GM10847 (cell line): ENCODE data around the gene CFAP77.

Experiments
- POLR2A ChIP-seq: IDR thresholded peaks from 2 replicates; pipeline ENCODE4 v1.6.1; 2011; ENCODE audit not compliant: insufficient read length; ENCODE audit errors: extremely low read depth

Gene CFAP77

DNA sequence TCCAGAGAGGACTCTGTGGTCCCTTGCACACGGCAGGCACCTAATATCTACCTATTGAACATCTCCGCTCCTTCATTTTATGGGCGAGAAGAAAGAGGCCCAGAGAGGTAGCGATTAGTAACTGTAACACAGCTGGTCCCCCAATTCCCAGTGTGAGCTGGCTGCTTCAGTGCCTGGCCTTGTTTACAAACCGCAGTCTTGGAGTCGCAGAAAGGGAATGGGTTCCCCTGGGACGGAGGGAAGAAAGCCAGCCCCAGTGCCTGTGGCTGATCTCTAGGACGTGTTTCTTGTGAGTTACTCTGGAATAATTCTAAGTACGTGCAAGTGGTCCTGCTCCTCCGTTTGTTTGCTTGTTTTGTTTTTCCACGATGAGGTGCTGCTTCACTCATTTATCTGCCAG lies 52.0 kb downstream of the CFAP77 start:
- TF ChIP-seq POLR2A: no peak

DNA sequence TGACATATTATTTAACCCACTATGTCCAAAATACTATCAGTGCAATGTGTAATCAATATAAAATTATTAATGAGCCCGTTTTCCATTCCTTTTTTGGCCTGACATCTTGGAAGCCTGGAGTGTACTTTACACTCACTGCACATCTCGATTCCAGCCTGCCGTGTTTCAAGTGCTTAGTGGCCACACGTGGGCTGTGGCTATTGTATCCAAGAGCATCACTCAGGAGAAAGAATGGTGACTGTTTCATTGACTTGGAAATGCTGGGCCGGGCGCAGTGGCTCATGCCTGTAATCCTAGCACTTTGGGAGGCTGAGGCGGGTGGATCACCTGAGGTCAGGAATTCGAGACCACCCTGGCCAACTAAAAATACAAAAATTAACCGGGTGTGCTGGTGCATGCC lies 54.5 kb downstream of the CFAP77 start:
- TF ChIP-seq POLR2A: no peak

DNA sequence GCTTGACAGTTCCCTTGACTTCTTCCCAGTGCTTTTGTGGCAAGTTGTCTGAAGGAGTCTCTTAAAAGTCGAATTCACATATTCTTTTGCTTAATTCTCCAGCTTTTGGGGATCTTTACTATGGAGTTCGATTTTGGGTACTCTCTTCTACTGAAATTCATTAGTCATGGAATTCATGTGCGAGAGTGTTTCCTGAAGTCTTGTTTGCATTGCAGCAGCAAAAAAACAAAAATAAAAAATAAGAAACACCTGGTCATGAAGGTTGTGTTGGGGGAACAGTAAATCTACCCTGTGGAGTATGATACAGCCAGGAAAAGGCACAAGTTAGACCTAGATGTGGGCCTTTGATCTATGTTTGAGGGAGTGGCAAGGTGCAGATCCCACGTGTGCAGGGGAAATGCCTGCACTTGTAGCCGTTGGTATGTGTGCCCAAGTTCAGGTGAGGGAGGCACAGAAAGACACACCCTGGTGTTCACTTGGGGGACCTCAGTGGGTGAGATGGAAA lies 55.2 kb downstream of the CFAP77 start:
- TF ChIP-seq POLR2A: no peak

DNA sequence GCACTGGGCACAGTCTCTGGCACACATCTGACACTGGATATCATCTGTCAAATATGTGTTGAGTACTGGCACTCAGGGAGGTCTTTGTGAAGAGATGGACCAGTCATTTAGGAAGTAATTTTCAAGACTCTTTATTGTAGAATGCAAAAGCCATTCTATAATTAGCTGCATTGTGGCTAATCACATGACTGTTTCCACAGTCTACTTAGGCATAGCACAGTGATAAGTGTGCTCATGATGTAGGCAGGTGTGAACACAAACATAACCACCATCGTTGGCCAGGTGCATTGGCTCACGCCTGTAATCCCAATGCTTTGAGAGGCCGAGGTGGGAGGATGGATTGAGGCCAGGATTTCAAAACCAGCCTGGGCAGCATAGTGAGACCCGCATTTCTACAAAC lies 62.2 kb downstream of the CFAP77 start:
- no peak for TF ChIP-seq POLR2A

DNA sequence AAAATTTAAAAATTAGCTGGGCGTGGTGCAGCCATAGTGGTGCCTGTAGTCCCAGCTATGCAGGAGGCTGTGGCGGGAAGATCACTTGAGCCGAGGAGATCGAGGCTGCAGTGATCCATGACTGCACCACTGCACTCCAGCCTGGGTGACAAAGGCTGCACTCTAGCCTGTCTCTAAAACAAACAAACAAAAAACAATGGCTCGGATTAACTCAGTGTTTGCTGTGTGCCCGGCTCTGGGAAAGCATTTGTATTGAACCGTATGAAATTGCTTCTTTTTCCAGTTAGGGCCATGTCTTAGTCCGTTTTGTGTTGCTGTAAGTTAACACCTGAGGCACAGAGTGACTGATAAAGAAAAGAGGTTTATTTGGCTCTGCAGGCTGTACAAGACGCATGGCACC lies 62.6 kb downstream of the CFAP77 start:
- no peak for TF ChIP-seq POLR2A

DNA sequence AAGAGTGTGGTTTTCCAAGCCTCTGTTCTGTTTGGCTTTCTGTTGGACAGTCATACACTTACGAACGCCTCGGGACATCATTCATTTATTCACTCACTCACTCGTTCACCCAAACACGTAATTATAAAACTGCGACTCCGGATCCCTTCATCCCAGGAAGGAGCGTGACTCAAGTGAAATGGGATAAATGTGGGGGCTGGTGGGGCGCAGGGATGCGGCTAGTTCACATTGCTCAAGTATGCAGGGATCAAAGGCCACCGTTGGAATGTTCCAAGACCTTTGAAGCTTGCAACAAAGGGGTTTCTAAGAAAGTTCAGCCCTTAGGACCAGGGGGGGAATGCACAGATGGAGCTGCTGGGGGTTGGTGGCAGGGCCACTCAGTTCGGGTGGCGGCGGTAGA lies 64.2 kb downstream of the CFAP77 start:
- no peak for TF ChIP-seq POLR2A

DNA sequence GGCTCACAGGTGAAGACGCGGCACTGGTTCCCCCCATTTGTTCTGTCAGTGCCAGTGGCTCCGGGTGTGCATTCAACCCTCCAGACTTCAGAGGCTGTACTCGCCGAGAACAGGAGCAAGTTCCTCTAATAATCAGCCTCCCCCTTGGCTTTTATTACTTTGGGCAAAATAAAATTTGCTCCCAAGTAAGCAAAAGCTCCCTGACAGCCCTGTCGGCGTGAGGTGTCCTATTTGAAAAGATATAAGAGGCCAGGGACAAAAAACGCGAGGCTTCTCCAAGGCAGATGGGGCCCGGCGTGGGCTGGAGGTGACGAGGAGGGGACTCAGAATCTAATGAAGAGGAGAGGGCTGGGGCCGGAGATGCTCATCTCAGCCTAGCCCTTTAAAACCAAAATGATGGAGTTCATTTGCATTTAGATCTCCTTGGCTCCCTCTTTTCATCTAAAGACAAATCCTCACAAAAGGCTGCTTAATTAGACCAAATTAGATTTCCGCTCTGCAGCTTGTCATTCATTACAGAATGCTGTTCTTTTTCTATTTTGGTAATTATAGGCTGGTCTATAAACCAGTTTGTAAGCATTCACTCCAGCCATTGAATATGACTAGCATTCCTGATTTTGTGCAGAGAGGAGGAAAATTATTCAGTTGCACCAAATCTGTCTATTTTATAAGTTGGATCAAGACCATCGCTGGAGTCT lies 68.5 kb downstream of the CFAP77 start:
- TF ChIP-seq POLR2A: no peak

DNA sequence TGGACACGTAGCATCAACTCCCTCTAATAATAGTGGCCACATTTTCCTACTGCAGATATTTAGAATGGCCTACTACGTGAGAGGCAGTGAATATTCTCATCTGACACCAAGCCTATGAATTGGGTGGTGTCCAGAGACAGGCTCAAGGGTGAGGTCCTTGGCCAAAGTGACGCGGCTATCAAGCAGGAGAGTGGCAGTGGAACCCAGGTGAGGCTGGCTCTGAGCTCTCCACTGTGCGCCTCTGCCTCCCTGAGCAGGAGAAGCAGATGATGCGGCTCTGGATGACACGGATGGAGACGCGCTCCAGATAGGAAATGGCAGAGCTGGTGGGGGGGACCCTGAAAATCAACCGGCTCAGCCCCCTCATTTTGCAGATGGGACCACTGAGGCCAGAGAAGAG lies 69.7 kb downstream of the CFAP77 start:
- TF ChIP-seq POLR2A: no peak

DNA sequence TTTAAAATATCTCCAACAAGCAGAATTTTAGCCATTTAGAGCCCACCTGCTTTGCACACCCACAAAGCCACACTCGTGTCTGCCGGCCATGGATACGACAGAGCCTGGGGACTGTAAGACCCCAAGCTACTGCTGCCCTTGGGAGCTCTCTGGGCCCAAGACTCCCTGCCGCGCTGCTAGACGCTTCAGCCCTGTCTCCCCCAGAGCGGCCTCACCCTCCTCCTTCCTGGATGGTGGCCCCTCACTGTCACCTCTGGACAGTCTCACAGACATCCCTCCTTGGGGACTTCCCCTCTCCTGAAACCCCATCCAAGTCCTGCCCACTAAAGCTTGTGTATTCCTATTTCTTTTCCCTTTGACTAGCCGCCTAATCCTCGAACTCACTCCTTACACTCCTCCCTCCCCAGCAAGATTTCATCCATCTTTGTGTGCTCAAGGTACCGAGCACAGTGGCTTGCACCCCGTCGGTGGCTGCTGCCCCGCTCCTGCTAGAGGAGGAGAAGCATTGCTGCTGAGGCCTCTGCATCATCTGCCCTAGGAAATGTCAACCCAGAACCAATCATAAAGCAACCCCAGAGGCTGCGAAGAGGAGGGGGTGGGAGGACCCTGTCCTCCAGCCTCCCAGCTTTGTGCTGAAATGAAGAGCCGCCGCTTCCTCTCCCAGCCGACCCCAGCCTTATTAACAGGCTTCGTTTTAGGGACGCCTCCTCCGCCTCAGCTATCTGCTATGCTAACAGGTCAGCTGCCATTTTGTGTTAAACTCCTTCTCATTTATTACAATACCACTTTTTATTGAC lies 71.2 kb downstream of the CFAP77 start:
- TF ChIP-seq POLR2A: no peak

DNA sequence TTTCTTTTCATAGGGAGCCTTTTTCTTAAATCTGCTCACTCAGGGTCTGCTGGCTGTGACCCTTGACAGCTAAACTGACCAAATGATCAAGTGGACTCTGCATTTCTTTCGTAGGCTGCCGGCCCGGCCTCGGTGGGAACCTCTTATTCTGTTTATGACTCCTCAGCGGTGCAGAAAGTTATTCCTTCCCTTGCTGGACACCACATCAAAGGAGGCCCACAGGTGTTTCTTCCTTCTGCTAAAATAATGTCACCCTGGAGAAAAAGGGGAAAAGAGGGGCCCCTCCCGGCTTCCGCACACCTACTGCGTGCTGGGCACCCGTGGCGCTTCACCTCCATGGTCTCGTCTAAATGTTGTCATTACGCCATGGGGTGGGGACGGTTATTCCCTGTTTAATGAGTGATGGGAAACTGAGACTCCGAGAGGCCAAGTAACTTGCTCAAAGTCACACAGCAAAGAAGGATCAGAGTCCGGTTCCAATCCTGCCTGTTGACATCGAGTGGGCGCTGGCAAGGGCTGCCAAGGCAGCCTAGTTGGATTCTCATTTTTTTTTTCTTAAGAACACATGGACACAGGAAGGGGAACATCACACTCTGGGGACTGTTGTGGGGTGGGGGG lies 72.3 kb downstream of the CFAP77 start:
- TF ChIP-seq POLR2A: no peak

DNA sequence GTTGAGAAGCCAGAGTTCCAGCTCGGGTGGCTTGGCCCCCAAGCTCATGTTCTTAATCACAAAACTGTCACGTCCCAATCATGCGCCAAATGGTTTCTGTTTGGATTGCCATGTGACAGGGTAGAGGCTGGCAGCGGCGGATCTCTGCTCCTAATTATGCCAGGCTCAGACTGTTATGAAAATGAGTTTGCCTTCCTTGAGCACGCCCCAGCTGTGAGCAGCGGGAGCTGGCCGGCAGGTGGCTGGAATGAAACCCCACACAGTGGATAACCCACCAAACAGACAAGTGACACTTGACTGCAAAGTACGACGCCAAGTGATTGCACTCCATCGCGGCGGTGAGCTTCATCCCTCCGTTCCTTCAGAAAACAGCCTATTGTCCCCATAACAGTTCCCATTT lies 75.4 kb downstream of the CFAP77 start:
- TF ChIP-seq POLR2A: no peak

DNA sequence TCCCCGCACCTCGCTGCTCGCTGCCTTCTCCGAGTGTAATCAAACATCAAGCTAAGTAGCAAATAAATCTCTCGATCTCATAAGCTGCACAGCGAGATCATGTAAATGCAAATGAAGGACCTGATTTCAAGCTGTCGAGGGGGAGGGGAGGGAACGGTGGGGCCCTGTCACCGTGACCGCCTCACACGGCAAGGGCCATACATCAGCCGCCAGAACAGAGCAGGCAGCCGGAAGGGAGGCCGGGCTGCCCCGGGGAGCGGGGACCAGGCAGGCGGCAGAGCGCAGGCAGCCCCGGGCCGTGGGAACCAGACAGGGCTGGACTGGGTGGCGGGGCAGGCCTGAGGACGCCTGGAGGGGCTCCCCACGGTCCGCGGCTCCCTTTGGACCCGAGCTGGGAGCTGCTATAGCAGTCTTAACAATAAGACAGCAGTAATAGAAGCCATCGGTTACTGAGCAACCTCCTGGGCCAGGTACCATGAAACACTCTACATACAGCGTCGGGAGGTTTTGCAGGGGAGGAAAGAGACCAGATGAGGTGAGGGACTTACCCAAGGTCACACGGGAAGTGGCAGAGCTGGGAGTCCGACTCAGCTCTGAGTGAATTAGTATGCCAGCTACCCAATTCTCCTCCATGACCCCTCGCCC lies 76.8 kb downstream of the CFAP77 start:
- TF ChIP-seq POLR2A: no peak

DNA sequence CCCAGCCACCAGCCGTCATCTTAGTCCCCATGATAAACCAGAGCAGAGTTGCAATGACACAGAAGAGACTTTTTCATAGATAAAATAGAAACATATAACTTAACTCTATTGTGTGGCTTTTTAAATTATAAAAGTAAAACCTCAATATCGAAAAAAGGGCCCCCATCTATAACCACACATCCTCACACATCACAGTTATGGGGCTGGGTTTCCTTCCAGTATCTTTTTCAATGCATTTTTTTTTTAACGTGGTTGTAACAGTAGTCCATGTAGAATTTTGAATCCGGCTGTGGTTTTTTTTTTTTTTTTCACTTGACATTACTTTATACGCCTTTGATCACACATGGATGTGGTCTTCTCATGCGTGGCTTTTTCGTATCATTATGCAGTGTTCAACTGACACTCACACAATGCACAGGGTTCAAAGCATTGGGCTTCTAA lies 77.4 kb downstream of the CFAP77 start:
- TF ChIP-seq POLR2A: no peak

DNA sequence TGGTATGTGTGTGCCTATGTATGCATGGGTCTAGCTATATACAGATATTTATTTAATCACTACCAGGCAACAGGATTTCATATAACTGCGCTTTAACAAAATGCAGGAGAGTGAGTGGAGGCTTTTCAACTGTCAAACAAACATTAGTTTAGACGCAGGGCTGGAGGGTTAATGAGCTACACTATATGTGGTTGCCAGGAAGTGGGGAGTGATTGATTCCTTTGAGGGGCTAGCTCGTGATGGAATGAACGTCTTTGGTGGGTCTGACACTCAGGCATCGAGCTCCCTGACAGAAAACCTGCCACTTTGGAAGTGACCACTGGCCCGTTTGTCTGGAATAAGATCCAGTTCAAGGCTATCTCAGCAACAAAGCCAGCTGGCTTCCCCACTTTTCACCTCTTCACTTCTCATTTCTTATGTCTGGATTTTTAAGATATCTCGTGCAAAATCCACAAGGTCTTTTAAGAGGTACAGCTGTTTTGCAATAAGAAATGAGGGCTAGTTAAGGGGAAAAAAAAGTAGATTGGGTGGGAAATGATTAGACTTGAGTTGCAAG lies 78.0 kb downstream of the CFAP77 start:
- TF ChIP-seq POLR2A: no peak

DNA sequence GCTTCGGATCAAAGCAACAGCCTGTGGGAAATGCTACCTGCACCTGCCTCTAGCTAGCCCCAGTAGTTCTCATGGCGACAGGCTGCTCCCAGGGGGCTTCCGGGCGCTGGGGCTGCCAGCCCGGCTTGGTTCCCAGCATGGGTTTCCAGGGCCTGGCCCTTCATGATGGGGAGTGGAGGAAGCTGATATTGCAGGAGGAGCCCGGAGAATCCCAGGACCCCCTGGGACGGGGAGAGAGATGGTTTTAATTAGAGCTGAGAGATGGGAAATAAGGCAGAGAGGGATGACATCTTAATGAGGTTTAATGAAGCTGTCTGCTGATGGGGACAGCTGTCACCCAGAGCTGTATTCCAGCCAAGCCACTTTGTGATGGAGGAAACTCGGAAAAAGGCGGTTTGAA lies 78.6 kb downstream of the CFAP77 start:
- no peak for TF ChIP-seq POLR2A
